Colon (tissue), 2 donors: ENCODE data around the gene SV2B.

ENCODE experiments used
- FAIRE-seq: peaks from 2 replicates; lab custom pipeline; 2012; peaks lifted over from hg19 to GRCh38; lab: Jason Lieb, UNC
- donor health status: control.
- donor health status: control.

The SV2B gene

DNA sequence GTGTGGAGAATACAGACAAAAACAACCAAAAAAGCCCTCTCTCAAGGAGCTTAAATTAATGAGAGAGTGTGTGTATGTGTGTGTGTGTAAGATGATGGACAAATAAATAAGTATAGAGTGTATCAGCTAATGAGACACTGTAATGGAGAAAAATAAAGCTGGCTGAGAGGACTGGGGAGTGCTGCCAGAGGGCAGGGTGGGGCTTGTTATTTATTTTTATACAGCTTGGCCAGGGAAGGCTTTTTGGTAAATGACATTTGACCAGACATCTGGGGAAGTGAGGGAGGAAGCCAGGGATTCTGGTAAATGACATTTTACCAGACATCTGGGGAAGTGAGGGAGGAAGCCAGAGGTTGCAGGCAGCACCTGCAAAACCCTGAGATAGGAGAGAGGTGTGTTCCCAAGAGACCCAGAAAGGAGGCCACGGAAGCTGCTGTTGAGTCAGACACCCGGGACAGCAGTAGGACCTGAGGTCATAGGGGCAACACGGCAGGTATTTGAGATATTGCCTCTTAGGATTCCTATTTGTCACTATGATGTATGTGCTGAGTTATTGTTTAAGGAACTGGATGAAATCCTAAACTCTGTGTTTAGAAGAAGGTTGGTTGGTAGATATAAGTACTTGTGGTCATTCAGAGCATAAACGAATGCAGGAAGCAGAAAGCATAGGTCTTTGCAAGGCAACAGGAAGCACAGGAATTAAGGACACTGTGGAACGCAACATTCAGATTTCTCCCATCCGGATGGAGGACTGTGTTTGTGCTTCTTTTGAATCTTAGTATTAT is 2.7 kb downstream of the SV2B start:
- FAIRE-seq: no peak

- no peak for FAIRE-seq
Observed at GRCh38 chr15:91104111-91104510, 4.1 kb downstream of the SV2B start.

DNA sequence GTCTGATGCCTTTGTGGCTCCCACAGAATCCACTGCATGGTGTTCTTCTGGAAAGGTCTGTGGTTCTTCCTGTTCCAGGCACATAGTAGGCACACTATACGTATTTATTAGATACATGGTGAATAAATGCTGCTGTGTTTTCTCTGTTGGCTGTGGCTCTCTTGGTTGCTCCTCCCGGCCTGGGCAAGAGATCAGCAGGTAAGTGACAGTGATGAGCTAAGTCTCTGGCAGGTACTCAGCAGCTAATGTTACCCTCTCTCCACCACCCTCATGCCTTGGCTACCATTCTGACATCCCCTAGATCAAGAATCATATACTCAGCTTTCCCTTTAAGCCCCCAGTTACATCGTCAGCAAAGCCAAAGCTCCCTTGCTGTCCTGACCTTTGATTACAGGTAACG is 8.4 kb downstream of the SV2B start:
- FAIRE-seq: no peak

GRCh38 chr15:91109885-91110284 is 9.8 kb downstream of the SV2B start:
- no peak for FAIRE-seq

DNA sequence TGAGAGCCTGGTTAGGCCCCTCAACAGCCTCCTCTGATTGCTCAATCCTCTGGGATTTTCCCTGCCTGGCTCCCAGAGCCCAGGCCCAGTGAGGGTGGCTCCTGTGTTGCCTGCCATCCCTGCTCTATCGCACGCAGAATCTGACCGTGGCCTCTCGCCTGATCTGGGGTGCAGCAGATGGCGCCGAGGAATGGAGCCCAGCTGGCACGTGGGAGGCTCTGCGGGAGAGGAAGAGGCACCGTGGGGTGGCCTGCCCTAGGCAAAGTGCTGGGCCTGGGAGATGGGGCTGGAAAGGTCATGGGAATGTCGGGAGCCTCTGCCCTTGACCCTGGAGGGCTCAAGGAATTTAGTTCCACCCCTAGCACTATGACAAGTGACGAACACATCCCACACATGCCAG is 10.3 kb downstream of the SV2B start:
- FAIRE-seq: no peak

DNA sequence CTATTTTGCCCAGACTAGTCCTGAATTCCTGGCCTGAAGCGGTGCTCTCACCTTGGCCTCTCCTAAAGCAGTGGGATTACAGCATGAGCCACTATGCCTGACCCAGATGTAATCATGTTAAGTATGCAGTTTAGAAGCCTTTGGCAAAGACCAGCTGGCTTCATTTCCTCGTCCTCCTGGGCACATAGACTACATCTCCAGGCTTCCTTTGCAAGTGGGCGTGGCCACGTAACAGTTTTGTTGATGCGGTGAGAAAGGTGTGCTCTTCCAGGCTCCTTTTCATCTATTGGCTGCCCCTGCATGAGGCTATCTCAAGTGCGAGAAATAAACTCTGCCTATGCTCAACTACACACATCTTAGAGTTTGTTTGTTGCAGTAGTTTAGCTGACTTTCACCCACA is 13.0 kb downstream of the SV2B start:
- no peak for FAIRE-seq

GRCh38 chr15:91114301-91114700 is 14.2 kb downstream of the SV2B start:
- FAIRE-seq: no peak

DNA sequence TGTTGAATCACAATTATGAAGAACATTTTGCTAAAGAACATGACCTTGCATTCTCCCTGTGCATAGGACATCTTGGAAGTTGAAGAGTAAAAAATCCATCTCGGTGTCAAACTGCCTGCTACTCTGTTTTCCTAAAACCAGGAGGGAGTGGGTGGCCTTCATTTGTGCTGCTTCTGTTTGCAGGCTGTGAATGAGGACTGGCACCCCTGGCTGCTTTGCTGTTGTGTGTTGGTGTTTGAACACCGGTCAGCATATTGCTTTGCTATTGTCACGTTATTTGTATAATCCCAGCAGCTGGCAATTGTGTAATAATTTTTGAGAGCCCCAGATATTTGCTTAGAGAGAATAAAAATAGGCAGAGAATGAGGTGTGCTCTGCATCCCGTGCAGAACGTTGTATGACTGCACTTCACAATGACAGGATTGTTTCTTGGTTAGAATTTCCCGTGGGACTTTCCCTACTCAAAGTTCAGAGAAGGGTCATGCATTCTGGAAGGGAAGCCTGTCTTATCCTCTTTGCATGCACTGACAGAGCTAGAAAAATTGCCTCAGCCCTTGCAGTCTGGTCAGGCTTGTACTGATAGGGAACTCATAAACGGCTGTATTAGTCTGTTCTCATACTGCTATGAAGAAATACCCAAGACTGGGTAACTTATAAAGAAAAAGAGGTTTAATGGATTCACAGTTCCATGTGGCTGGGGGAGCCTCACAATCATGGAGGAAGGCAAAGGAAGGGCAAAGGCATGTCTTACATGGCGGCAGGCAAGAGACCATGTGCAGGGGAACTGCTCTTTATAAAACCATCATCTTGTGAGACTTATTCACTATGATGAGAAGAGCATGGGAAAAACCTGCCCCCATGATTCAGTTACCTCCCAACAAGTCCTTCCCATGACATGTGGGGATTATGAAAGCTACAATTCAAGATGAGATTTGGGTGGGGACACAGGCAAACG is 16.3 kb downstream of the SV2B start:
- FAIRE-seq: no peak

- FAIRE-seq: no peak
Observed at GRCh38 chr15:91117375-91117774, 17.3 kb downstream of the SV2B start.

- FAIRE-seq: no peak
Observed at GRCh38 chr15:91118817-91119590, 18.9 kb downstream of the SV2B start.

- no peak for FAIRE-seq
Observed at GRCh38 chr15:91122296-91122695, 22.2 kb downstream of the SV2B start.

- FAIRE-seq: no peak
Observed at GRCh38 chr15:91124132-91124531, 24.1 kb downstream of the SV2B start.

- FAIRE-seq: no peak
Observed at GRCh38 chr15:91125162-91125561, 25.1 kb downstream of the SV2B start.

DNA sequence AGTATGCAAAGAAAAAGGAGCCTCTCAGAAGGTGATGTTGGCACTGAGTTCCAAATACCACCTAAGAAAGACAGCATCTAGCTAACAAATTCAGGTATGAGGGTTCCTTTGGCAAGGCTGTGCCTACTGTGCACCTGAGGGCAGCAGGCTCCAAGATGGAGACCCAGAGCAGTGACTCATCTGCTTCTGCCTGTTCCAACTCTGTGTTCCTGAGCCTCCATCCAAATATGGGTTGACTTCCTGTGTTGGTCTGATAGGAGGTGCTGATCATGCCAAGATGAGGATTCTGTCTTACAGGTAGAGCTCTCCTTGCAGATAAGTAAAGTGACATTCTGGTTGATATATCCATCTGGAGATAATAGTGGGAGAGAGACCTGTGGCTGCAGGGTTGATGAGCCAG is 26.0 kb downstream of the SV2B start:
- no peak for FAIRE-seq

DNA sequence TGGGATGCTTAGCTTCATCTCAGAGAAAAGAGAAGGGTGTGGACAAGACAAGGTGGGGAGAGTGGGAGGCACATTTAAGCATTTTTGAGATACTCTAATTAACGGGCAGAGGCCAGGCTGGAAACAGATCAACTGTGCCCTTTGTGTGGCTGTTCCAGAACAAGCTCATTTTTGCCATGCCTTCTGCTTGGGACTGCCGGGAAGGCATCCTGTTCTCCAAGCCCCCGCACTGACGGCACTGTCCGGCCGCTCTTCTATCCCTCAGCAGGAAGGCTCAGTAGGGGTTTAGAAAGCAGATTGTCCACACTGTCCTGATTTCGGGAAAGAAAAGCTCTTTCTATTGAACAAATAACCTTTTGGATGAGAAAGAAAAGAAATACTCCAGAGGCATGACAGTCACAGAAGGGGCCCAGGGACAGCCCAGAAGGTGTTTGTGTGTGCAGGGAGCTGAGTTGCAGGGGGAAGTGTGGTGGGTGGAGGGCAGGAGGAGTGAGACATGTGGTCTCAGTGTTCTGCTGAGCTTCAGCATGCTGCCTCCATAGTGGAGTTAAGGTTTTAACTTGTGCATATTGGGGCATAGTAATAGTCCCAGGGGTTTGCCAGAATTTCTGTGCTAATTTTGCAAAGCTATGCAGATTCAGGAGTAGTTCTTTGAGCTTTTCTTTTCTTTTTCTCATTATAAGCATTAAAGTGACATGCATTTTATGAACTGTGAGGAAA is 27.3 kb downstream of the SV2B start:
- FAIRE-seq: no peak

DNA sequence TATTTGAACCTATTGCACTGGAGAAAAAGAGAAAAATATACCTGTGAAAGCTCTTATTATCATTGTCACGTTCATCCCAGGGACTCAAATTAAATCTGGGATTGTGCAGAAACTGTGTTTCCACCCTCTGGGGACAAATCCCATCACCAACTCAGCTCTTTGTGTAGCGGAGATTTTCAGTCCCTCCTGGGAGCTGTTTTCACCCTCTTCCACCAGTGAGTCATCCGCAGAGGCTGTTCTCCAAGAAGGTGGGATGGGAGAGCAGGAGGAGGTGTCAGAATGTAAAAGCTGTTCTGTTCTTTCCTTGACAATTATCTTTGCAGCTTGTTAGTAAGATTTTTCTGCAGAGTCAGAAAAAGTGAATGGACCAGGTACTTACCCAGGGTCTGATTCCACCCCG is 28.0 kb downstream of the SV2B start:
- FAIRE-seq: no peak

DNA sequence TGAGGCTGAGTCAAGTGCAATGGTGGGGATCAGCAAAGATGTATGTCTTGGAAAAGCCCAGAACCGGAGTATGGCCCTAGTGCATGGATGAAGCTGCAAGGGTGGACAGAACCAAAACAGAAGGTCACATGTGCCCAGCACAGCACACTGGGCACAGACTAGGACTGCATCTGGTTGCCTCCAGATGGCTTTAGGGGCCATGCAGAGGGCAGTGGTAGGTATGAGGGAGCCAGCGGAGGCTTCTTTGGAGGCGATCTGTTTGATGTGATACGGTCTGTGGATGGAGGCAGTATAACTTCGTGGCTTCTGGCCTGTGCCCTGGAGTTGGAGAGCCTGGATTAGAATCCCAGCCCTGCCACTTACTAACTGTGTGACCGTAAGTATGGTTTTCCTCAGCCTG is 29.4 kb downstream of the SV2B start:
- FAIRE-seq: no peak

- no peak for FAIRE-seq
Observed at GRCh38 chr15:91132079-91132478, 32.0 kb downstream of the SV2B start.

DNA sequence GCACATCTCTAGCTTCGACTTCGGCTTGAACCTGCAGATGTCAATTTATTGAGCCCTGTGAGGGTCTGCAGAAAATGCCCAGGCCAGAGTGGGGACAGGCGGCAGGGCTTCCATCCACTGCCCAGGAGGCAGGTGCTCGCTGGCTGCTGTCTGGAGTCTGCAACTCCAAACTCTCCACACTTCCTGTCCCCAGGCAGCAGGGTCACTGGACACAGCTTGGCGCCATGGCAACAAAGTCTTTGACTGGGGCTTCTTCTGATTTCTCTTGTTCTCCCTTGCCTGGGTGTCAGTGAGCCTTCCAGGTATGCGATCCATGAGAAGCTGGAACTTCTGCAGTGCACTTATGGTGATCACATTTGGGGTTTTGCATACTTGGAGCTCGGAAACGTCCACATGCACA is 33.5 kb downstream of the SV2B start:
- FAIRE-seq: no peak

DNA sequence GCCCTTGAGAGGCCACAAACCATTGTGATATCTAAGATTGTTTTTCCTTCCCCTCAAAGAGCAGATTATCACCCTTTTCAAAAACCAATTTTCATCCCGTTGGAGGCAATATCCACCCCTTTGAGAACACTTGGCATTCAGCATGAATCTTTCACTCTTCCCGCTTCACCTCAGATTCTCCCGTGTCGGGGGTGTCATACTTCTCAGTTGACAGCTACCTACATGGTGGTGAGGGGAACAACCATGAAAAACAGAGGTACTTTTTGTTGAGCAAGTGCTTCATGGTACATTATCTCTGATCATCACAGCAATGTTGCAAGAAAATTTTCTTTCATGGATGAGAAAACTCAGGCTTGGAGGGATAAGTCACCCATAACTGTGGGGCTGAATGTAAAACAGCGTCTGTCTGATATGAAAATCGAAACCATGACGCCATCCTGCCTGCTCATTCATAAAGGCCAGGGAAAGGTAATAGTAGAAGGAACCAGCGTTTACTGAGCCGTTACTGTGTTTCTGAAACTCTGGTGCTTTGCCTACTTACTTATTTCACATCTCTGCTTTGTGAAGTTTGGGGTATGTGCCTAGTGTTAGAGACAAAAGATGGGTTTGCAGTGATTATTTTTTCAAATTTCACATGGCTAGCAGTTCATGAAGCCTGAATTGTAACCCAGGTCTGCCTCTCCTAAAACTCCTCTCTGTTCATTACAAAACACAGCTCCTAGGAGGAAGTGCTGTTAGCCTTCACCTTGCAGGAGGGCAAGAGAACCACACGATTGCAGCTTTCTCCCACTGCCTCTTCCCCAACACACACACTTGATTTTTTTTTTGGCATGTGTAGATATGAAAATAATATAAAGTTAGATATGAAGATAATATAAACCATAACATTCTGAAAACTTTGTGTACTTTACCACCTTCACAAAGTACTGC is 35.4 kb downstream of the SV2B start:
- FAIRE-seq: no peak
